ENCODE measurements around the gene CACNA1D.
A peak's percentile ranks its signal among the peaks of the same experiment; 100 is the strongest.

The CACNA1D gene

GRCh38 chr3:53483821-53484220 lies 10.6 kb upstream of the CACNA1D start:
- DNase-seq (ENCODE audit: insufficient read length), result no peak
- FAIRE-seq, result no peak

GRCh38 chr3:53484984-53485383 lies 9.4 kb upstream of the CACNA1D start:
- TF ChIP-seq POLR2AphosphoS5 (IDR thresholded peaks at IDR 0.05; ENCODE audit: low read depth, low read length), result no peak
- DNase-seq (ENCODE audit: insufficient read length) (no peak), FAIRE-seq (no peak)

More at GRCh38 chr3:53483821-53484220, 10.6 kb upstream of the CACNA1D start:
- TF ChIP-seq POLR2A (IDR thresholded peaks at IDR 0.05; ENCODE audit: low read depth, low read length), result no peak
- no peak for TF ChIP-seq TAF1 (IDR thresholded peaks at IDR 0.05; ENCODE audit: borderline replicate concordance, low read depth, low read length)
- no peak for TF ChIP-seq POLR2AphosphoS5 (IDR thresholded peaks at IDR 0.05; ENCODE audit: low read depth, low read length)

DNA sequence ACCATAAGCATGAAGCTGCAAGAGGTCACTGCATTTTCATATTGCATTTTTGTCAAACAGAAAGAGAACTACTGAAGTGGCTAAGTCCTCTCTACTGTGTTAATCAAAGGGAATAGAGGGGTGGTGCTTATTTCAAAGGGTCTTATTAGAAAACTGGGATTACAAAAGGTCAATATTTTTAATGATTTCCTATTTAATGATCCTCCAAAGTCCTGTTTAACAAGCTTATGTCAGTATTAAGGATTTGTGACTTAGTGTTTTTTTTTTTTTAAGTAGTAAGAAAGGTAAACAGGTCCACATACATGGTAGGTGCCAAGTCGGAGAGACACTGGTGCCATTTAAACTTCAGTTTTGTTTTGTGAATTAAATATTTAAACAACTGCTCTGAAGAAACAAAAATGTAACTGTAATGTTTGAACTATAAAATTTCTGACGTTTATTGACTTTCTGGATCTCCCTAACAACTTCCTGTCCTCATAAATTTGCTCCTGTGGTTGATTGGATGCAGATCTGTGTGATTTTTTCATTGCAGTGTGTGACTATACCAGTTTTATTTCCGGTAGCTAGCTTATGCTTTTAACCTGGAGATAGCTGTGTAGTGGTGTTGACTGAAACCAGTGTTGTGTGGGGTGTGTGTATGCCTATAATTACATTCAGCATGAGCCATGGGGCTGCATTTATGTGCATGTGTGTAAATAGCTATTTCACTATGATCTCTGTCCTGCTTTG lies 8.6 kb upstream of the CACNA1D start:
- FAIRE-seq (no peak), DNase-seq (ENCODE audit: insufficient read length) (no peak)
- TF ChIP-seq TAF1 (IDR thresholded peaks at IDR 0.05; ENCODE audit: borderline replicate concordance, low read depth, low read length), result no peak
- no peak for TF ChIP-seq POLR2A (IDR thresholded peaks at IDR 0.05; ENCODE audit: low read depth, low read length)
- TF ChIP-seq POLR2AphosphoS5 (IDR thresholded peaks at IDR 0.05; ENCODE audit: low read depth, low read length), result no peak

DNA sequence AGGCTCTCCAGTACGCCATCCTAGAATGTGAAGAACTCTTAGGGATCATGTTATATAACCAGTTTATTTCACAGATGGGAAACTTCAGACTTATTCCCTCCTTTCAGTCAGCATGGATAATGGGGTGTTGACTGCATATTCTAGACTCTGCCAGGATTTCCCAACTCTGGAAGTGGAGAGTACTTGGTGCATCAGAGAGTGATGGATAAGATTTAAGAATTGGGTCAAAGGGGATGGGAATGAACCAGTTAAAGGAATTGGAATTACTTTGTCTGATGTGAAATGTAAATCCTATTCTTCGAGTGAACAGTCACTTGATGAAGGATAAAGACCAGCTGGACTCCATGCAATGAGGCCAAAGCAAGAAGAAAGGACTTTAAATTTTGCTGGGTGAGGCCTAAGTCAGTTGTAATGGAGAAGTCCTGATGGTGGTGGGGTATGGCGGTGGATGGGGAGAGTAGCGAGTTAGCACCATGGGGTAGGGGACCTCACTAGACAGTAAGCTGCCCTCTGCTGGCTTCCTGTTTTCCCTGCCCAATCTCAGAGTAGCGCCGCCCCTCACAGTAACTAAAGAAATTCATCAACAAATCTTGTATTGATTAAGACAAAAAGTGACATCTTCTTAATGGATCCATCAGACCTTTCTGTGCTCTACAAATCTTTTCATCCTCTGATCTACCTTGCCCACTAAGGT lies 7.3 kb upstream of the CACNA1D start:
- TF ChIP-seq TAF1 (IDR thresholded peaks at IDR 0.05; ENCODE audit: borderline replicate concordance, low read depth, low read length) (no peak), POLR2AphosphoS5 (IDR thresholded peaks at IDR 0.05; ENCODE audit: low read depth, low read length) (no peak), POLR2A (IDR thresholded peaks at IDR 0.05; ENCODE audit: low read depth, low read length) (no peak)
- DNase-seq (ENCODE audit: insufficient read length) (no peak), FAIRE-seq (no peak)

DNA sequence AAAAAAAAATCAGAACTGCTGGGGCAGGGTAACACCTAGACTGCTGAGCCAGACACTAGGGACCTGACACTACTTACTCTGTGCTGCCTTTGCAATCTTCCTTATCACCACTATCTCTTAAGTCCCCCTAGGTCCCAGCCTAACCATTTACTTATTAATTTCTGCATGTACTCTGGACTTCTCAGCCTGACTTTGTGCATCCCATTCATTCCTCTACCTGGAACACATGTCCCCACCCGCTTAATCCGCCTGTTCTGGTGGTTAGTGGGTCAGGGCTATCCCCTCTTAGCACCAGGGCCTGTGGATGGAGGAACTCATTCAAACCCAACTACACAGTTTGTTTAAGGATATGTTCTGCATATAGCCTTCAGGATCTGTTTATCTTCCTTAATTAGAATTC lies 5.0 kb upstream of the CACNA1D start:
- TF ChIP-seq POLR2A (IDR thresholded peaks at IDR 0.05; ENCODE audit: low read depth, low read length) (no peak), TAF1 (IDR thresholded peaks at IDR 0.05; ENCODE audit: borderline replicate concordance, low read depth, low read length) (no peak), POLR2AphosphoS5 (IDR thresholded peaks at IDR 0.05; ENCODE audit: low read depth, low read length) (no peak)
- DNase-seq (ENCODE audit: insufficient read length) (no peak), FAIRE-seq (no peak)

GRCh38 chr3:53489787-53490458 lies 4.5 kb upstream of the CACNA1D start:
- FAIRE-seq, result no peak
- TF ChIP-seq TAF1 (IDR thresholded peaks at IDR 0.05; ENCODE audit: borderline replicate concordance, low read depth, low read length) (no peak), POLR2A (IDR thresholded peaks at IDR 0.05; ENCODE audit: low read depth, low read length) (no peak), POLR2AphosphoS5 (IDR thresholded peaks at IDR 0.05; ENCODE audit: low read depth, low read length) (no peak)
- DNase-seq (ENCODE audit: insufficient read length), result no peak

DNA sequence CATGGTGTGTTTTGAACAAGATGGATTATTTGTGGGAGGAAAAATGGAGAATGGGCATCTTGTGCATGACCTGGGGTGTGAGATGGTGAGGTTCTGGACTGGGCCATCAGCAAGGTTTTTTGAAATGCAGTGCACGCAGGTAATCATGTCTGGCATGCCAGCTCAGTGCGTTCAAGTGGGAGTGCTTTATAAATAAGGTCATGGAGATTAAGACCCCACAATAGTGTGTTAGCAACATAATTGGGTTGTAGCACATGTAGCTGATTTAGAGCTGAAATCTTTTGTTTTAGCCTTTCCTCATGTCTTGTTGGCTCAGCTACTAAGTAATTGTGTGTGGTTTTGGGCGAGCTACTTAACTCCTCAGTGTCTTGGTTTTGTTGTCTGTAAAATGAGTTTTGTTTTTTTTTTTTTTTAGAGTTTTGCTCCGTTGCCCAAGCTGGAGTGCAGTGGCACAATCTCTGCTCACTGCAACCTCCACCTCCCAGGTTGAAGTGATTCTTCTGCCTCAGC lies 3.9 kb upstream of the CACNA1D start:
- no peak for DNase-seq (ENCODE audit: insufficient read length)
- no peak for TF ChIP-seq TAF1 (IDR thresholded peaks at IDR 0.05; ENCODE audit: borderline replicate concordance, low read depth, low read length)
- FAIRE-seq, result no peak

GRCh38 chr3:53491276-53491675 lies 3.1 kb upstream of the CACNA1D start:
- no peak for FAIRE-seq
- no peak for TF ChIP-seq TAF1 (IDR thresholded peaks at IDR 0.05; ENCODE audit: borderline replicate concordance, low read depth, low read length)
- no peak for TF ChIP-seq POLR2AphosphoS5 (IDR thresholded peaks at IDR 0.05; ENCODE audit: low read depth, low read length)
- no peak for TF ChIP-seq POLR2A (IDR thresholded peaks at IDR 0.05; ENCODE audit: low read depth, low read length)
- no peak for DNase-seq (ENCODE audit: insufficient read length)

DNA sequence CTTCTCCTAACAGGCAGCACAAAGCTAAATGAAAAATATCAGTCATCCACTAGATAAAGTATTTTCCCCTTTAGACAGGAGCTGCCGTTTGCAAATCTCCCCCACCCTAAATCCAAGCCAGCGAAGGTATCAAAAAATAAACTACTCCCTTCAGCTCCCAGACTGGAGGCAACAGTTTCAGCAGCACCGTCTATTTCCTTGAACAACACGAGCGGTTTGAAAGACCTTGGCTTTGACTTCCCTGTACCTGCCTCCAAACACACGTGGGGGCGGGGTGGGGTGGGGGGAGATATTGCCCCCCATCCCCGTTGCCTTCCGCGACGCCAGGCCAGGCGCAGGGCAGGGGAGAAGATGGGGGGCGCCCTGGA lies 832 bp upstream of the CACNA1D start:
- DNase-seq (ENCODE audit: insufficient read length) (no peak), FAIRE-seq (no peak)
- TF ChIP-seq POLR2AphosphoS5 (IDR thresholded peaks at IDR 0.05; ENCODE audit: low read depth, low read length), result no peak
- TF ChIP-seq POLR2A (IDR thresholded peaks at IDR 0.05; ENCODE audit: low read depth, low read length), result no peak
- TF ChIP-seq TAF1 (IDR thresholded peaks at IDR 0.05; ENCODE audit: borderline replicate concordance, low read depth, low read length), result no peak

- FAIRE-seq (no peak), DNase-seq (ENCODE audit: insufficient read length) (no peak)
These were observed 722 bp downstream of the CACNA1D start for GRCh38 chr3:53495146-53495519.

GRCh38 chr3:53495520-53496391 lies 1.3 kb downstream of the CACNA1D start:
- TF ChIP-seq TAF1 (IDR thresholded peaks at IDR 0.05; ENCODE audit: borderline replicate concordance, low read depth, low read length) (no peak), POLR2A (IDR thresholded peaks at IDR 0.05; ENCODE audit: low read depth, low read length) (no peak), POLR2AphosphoS5 (IDR thresholded peaks at IDR 0.05; ENCODE audit: low read depth, low read length) (no peak)
- no peak for FAIRE-seq
- DNase-seq (ENCODE audit: insufficient read length), result peak; percentile 21

More at GRCh38 chr3:53495146-53495519, 722 bp downstream of the CACNA1D start:
- TF ChIP-seq POLR2A (IDR thresholded peaks at IDR 0.05; ENCODE audit: low read depth, low read length) (no peak), POLR2AphosphoS5 (IDR thresholded peaks at IDR 0.05; ENCODE audit: low read depth, low read length) (no peak), TAF1 (IDR thresholded peaks at IDR 0.05; ENCODE audit: borderline replicate concordance, low read depth, low read length) (no peak)

Data from GM12892 (cell line).